GM21360 (cell line): ENCODE data around the gene CLCA2.

Experiments used
- ATAC-seq: cut with Tn5 transposase; IDR thresholded peaks from one replicate; pipeline ENCODE4 v1.9.1; 2021; ENCODE audit warnings: mild to moderate bottlenecking, moderate library complexity; ENCODE audit not compliant: unreplicated experiment

CLCA2 gene

DNA sequence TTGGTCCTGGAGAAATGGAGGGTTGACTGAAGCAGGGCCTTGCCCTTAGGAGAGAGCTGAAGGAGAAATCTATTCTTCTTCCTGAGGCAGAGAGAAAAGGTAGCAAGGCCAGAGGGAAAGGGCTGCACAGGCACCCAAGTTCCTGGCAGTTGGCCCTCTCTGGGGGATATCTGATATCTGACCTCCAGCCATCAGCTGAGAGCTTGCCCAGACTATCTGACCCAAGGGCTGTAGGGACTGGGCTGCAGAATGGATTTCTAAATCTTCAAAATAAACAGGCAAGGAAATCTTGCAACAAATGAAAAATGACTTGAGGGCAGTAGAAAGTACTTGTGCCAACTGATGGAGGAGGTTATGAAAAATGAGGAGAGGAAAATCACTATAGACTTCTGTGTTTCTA lies 498 bp upstream of the CLCA2 start:
- no peak for ATAC-seq

GRCh38 chr1:86429122-86429725 lies 5.3 kb downstream of the CLCA2 start:
- no peak for ATAC-seq

GRCh38 chr1:86429835-86430234 lies 5.9 kb downstream of the CLCA2 start:
- ATAC-seq: no peak

GRCh38 chr1:86430376-86430775 lies 6.4 kb downstream of the CLCA2 start:
- no peak for ATAC-seq

GRCh38 chr1:86434059-86434458 lies 10.1 kb downstream of the CLCA2 start:
- ATAC-seq: no peak

GRCh38 chr1:86435327-86435726 lies 11.4 kb downstream of the CLCA2 start:
- no peak for ATAC-seq

- ATAC-seq: no peak
Observed at GRCh38 chr1:86436041-86436440, 12.1 kb downstream of the CLCA2 start.

DNA sequence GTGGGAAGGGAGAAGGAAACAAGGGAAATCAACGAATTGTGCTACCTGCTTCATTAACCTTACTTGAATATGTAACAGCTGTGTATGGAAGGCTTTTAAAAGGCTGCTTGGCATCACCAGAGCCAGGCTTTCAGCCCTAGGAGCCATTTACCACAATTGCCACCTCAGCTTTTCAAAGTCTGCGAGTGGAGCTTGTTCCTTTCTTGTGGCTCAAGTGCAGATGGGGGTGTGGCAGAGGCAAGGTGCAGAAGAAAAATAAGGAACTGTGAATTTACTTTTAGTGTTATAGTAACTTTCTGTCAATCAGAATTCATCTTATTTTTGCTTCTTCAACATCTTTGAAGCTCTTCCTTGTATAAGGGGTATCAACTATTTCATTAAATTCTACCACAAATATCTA lies 17.6 kb downstream of the CLCA2 start:
- ATAC-seq: no peak

GRCh38 chr1:86441997-86442396 lies 18.0 kb downstream of the CLCA2 start:
- ATAC-seq: no peak

GRCh38 chr1:86445919-86446318 lies 21.9 kb downstream of the CLCA2 start:
- no peak for ATAC-seq

DNA sequence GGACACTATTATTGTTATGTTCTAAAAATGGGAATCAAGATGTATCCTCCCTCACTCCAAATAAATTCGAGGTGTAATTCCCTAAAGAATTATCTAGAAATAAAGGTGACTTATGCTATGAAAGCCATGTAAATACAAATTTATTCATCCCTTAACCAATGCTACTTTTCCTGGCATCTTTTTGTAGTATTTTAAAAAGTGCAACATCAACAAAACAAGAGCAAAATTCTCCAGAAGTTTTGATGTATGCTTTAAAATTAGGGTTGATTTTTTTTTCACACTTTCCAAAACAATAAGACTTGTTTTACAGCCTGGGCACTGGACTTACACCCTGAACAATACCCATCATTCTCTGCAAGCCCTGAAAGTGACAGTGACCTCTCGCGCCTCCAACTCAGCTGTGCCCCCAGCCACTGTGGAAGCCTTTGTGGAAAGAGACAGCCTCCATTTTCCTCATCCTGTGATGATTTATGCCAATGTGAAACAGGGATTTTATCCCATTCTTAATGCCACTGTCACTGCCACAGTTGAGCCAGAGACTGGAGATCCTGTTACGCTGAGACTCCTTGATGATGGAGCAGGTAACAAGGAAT lies 23.3 kb downstream of the CLCA2 start:
- no peak for ATAC-seq

DNA sequence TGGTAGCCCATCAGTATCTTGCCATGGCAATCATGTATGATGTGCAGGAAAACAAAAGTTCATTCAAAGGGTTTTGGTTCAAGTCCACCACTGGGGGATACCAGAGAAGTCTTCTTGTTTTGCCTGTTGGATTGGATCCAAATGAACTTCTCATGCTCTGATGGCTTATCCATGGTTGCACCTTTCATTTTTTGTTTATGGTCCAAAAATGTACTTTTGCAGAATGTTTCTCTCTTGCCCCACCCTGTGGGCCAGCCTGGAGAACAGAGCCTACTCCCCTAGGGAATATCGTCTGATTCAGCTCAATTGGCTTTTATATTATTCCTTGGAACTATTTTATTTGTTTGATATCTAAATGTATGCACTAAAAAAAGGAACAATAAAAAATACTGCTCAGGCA lies 24.7 kb downstream of the CLCA2 start:
- no peak for ATAC-seq

GRCh38 chr1:86449103-86449502 lies 25.1 kb downstream of the CLCA2 start:
- ATAC-seq: no peak

DNA sequence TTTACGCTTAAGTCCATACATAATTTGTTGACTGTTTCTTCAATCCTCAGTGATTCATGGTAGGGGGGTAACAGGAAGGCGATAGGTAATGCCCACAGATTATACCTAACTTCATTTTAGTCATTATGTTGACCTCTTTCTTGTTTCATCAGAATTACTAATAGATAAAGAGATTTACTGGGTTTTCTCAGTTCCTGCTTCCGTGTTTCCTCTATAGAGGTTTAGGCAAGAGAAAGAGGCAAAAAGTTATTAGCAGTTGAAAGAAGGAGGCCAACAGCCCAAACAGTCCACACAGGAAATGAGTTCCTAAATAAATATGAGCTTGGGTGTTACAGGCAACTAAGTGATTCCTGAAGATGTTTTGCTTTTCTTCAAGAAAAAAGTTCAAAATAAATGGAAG lies 26.9 kb downstream of the CLCA2 start:
- no peak for ATAC-seq

DNA sequence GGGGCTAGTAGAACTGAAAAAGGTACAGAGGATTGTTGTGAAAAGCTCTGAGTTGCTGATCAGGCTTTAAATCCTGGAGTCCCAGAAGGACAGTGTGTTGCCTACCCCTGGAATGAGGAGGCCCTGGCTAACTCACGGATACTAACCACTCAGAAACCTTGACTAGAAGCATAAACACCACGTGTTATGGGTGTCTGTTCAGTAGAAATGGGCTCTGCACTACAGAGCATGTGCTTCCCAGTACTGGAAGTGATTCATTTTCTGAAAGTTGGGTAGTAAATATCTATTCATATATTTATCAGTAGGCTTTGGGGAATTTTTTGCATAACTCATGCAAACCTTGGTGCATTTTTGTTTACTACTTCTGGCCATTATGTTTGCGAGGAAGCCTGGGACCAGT lies 29.7 kb downstream of the CLCA2 start:
- no peak for ATAC-seq

- no peak for ATAC-seq
Observed at GRCh38 chr1:86455073-86455472, 31.1 kb downstream of the CLCA2 start.

DNA sequence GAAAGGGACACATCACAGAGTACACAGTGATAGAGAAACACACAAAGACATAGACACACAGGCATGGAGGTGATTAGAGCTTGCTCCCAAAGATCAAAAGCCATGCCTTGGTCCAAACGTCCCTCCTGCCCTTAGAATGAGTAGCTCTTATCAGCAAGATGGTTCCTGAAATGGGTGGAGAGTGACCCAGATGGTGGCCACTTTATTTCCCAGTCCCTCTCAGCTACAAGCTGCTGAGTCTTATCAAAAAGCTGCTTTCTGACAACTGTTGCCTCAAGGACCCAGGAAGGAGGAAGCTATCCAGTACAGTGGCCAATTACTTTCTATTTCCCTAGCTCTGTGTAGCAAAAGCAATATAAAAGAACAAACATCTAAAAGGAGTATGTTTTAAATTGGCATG lies 37.0 kb downstream of the CLCA2 start:
- ATAC-seq: no peak

DNA sequence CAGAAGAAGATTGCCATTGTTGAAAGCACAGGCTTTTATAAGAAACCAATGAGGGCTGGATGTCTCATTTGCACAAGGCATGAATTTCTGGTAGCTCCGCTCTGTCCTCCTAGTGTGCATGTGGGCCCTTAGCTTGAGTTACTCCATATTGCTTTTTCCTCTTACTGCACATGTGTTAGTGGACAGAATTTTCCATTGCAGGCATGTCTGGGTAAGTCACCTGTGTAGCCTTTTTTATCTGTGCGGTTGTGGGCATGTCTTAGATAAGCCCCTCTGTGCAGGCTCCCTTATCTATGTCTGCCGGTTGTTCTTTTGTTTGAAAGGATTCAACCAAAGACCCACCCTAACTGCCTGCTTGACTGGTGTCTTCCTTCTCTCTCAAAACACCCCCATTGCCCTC lies 37.5 kb downstream of the CLCA2 start:
- ATAC-seq: no peak

DNA sequence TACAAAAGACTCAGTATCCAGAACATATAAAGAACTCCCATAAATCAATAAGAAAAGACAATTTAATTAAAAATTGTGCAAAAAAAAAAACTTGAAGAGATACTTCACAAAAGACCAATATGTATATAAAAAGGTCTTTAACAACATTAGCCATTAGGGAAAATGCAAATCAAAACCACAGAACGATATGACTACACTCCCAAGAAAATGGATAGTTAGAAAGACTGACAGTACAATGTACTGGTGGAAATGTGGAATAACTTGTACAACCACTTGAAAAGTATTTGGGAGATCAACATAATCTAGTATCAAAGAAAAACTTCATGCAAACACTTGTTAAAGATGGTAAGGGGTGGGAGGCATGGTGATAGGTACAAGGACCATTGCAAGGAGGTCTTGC lies 40.8 kb downstream of the CLCA2 start:
- no peak for ATAC-seq

DNA sequence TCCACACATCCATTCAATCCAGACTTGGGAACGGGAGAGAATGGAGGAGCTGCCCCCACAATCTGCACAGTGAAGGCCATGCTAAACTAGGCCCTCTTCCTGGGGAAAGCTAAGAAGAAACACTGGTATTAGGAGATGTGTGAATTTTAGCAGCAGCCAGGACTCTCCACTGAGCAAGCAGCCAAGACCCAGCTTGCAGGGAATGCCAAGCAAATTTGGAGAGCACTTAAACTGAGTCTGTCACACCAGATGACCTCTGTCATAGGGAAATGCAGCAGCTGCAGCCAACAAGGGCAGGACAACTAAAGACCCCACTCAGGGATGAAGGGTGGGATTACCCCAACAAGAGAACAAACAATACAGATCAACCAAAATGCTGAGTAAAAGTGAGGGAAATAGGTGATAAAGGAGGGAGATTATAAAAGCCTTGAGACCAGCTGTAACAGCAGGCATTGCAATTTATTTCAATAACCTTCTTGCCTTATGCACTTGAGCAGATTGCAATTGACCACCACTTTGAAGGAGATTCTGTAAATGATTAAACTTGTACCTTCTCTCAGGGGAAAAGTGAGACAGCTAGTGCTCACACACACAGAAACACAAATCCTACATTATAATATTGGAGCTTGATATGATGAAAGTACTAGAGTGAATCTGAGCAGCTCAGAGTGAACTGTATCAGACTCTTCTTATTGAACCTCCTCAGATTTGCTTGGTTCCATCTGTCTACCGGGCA lies 42.3 kb downstream of the CLCA2 start:
- no peak for ATAC-seq

GRCh38 chr1:86466986-86467385 lies 43.0 kb downstream of the CLCA2 start:
- no peak for ATAC-seq

- ATAC-seq: no peak
Observed at GRCh38 chr1:86468501-86468977, 44.6 kb downstream of the CLCA2 start, which contains the start of gene CLCA1. CLCA1 (plus strand) TSS chr1:86468927; CDS start chr1:86468972, 45 bp downstream.
